ENCODE data around the gene SEZ6L.

- TF ChIP-seq CTCF (IDR thresholded peaks at IDR 0.05 in 4 of 5, conservative IDR thresholded peaks at IDR 0.05 in 1 of 5) (no peak), POLR2A (IDR thresholded peaks at IDR 0.05) (no peak)
Observed at GRCh38 chr22:26251869-26252268, 82.6 kb downstream of the SEZ6L start.
